AG09319 (cell line): Measurements from ENCODE around the gene OTOP2.
"Not testable (repeated sequence)": the region's sequence is repeated elsewhere in the genome, so short reads cannot be mapped to it uniquely, and the experiment has no call there.

Experiments
- DNase-seq: peaks from one replicate; pipeline ENCODE4 v3.0.0-alpha.2; 2010; ENCODE audit warnings: low read depth; ENCODE audit errors: extremely low read depth
- CTCF ChIP-seq: IDR thresholded peaks from 2 replicates; pipeline ENCODE4 v1.5.1; 2011; ENCODE audit warnings: low read depth, mild to moderate bottlenecking, inconsistent platforms, low read length, moderate library complexity

The OTOP2 gene

DNA sequence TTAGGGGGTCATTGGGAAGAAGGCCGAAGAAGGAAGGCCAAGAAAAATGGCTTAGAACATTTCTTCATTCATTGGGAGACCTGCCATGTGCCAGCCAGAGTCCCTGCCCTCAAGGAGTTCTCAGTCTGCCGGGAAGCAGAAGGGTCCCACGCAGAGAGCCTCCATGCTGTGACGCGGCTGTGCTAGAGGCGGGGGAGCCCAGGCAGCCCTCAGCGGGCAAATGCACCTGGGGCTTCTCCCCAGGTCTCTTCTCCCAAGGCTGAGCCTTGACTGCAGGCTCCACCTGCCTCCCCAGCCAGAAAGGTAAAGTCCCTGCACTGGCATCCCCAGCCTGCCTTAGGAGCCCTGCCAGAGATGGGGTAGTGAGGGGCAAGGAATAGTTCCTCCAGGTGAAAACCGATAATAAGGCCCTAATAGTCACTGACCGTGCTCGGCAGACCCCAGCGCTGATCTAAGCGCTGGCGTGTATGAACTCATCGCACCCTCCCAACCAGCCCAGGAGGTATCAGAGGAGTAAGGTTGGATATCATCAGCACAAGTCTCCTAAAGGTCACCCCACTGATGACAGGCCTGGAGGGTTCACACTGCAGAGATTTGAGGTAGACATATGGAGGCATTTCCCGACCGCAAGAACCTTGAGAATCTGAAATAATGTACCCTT is 57.4 kb downstream of the OTOP2 start:
- no peak for DNase-seq
- TF ChIP-seq CTCF = no peak

GRCh38 chr17:74981979-74982662 is 58.0 kb downstream of the OTOP2 start:
- DNase-seq = no peak
- TF ChIP-seq CTCF = no peak

DNA sequence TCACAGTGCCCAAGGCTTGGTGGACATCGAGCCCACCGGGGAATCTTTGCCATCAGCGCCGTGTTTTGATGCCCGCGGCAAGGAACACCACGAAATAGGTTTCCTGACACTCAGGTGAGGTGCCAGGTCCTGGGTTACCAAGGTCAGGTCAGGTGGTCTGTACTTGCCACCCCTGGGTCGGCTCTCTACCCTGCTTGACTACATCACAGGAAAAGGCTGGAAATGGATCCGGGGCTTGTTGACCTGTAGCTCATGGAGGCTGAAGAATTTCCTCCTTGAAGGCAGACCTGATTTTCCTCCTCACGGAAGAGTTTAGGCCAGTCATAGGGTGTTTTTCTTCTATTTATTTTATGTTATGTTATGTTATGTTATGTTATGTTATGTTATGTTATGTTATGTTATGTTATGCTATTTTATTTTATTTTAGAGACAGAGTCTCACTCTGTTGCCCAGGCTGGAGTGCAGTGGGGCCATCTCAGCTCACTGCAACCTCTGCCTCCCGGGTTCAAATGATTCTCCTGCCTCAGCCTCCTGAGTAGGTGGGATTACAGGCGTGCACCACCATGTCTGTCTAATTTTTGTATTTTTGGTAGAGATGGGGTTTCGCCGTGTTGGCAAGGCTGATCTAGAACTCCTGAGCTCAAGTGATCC is 58.7 kb downstream of the OTOP2 start:
- DNase-seq = not testable (repeated sequence)
